ENCODE data around the gene CARD10. TPM values are rescaled to one million over a fixed set of nuclear protein-coding genes. Genes with fewer than 3 reads are reported as not detected.

The CARD10 gene
- total RNA-seq, 1 experiment from 2014 or later: 17.7 TPM

GRCh38 chr22:37440875-37441274 lies 78.3 kb downstream of the CARD10 start:
- Histone ChIP-seq H2BK12ac (ENCODE audit: insufficient read length, low read depth, low read length) (no peak overlapping the region), H2AFZ (ENCODE audit: low read length) (no peak overlapping the region), H2AK5ac (ENCODE audit: insufficient read length, low read length) (no peak overlapping the region), H3K18ac (ENCODE audit: insufficient read length, low read depth, low read length) (no peak overlapping the region), H3T11ph (ENCODE audit: low read length) (no peak overlapping the region), H3K4me1 (ENCODE audit: insufficient read depth, low read length) (no peaks in the 10 kb centered on the region), H3K23ac (ENCODE audit: insufficient read length, low read depth, low read length) (no peak overlapping the region), H2BK15ac (ENCODE audit: low read depth, low read length) (no peak overlapping the region), H3K23me2 (ENCODE audit: insufficient read length, low read depth, low read length, poor library complexity, severe bottlenecking) (no peaks in the 10 kb centered on the region), H4K8ac (replicated peaks; ENCODE audit: insufficient read length, low read depth, low read length) (no peak overlapping the region), H3K9me3 (ENCODE audit: control insufficient read depth, low read depth, low read length) (no peaks in the 10 kb centered on the region), H4K20me1 (ENCODE audit: control insufficient read depth, insufficient read depth, insufficient read length) (no peaks in the 10 kb centered on the region), H3K4me2 (ENCODE audit: insufficient read depth, insufficient read length, low read length) (no peak overlapping the region), H3K79me2 (ENCODE audit: insufficient read depth, low read length) (no peaks in the 10 kb centered on the region), H3K4ac (ENCODE audit: low read depth, low read length) (no peak overlapping the region), H3K27ac (ENCODE audit: insufficient read length, low read depth, low read length) (no peak overlapping the region), H2BK5ac (ENCODE audit: insufficient read length, low read length) (no peak overlapping the region), H3K79me1 (ENCODE audit: insufficient read depth, low read depth, low read length, poor library complexity, severe bottlenecking) (no peaks in the 10 kb centered on the region), H4K5ac (ENCODE audit: insufficient read length, low read depth, low read length) (no peak overlapping the region), H2BK120ac (ENCODE audit: low read depth, low read length, poor library complexity, severe bottlenecking) (no peak overlapping the region), H3K14ac (ENCODE audit: insufficient read depth, low read length) (no peak overlapping the region; the same call in 1 of the 2 replicates), H4K91ac (ENCODE audit: insufficient read length, low read depth, low read length) (no peak overlapping the region), H2BK20ac (ENCODE audit: low read depth, low read length, poor library complexity, severe bottlenecking) (no peak overlapping the region), H3K27me3 (ENCODE audit: insufficient read depth, low read length) (no peaks in the 10 kb centered on the region), H3K9ac (ENCODE audit: extremely low read depth, insufficient read length, low read length) (no peak overlapping the region), H3K56ac (ENCODE audit: insufficient read length, low read depth, low read length) (no peak overlapping the region)
- no peak for TF ChIP-seq CTCF (conservative IDR thresholded peaks at IDR 0.05)
- no peak overlapping the region for H3K27ac Mint-ChIP-seq
- H3K4me3 Mint-ChIP-seq: no peak overlapping the region
- peaks cover 0 to 4% (median 3%) of the 10 kb centered on the region in 3 experiments; a peak in 1 of 7 replicates for H3K36me3 Mint-ChIP-seq (ENCODE audit: insufficient read depth in 1 of 3, low read depth in 3 of 3)
- no peaks in the 10 kb centered on the region for H3K4me1 Mint-ChIP-seq
- WGBS (ENCODE audit: extremely low coverage, insufficient read length, low lambda C conversion rate): no CpG with 5 or more reads among the region's 4 CpGs
- H3K27me3 Mint-ChIP-seq (ENCODE audit: low read depth): peaks cover 41% of the 10 kb centered on the region
- H3K9me3 Mint-ChIP-seq: peaks cover 5% of the 10 kb centered on the region in 2 experiments; a peak in 3 of 5 replicates
- no peak for DNase-seq

Other genes starting within 250 kb of the CARD10 start
- gene CYTH4, start 236.9 kb downstream of the CARD10 start, total RNA-seq (2021): not detected in 2 replicates
- gene ELFN2, start 91.9 kb downstream of the CARD10 start, total RNA-seq (2021): 0.64 and 0.70 TPM in 2 replicates
- 2.0 and 3.3 TPM in 2 replicates for gene MFNG, start 33.0 kb downstream of the CARD10 start, total RNA-seq (2021)
- gene CDC42EP1, start 41.1 kb upstream of the CARD10 start, total RNA-seq (2021): 23.0 and 24.3 TPM in 2 replicates
- not detected in 2 replicates for gene LGALS2, start 60.7 kb upstream of the CARD10 start, total RNA-seq (2021)
- 56.0 and 61.7 TPM in 2 replicates for gene GGA1, start 89.4 kb upstream of the CARD10 start, total RNA-seq (2021)
- 33.6 and 35.1 TPM in 2 replicates for gene SH3BP1, start 120.3 kb upstream of the CARD10 start, total RNA-seq (2021)
- 38.9 and 41.0 TPM in 2 replicates for gene PDXP, start 139.3 kb upstream of the CARD10 start, total RNA-seq (2021)
- 32.8 and 33.6 TPM in 2 replicates for gene LGALS1, start 156.2 kb upstream of the CARD10 start, total RNA-seq (2021)
- gene NOL12, start 166.9 kb upstream of the CARD10 start, total RNA-seq (2021): 30.4 and 35.4 TPM in 2 replicates
- gene TRIOBP, start 177.6 kb upstream of the CARD10 start, total RNA-seq (2021): 50.8 and 52.7 TPM in 2 replicates